HG03442 (cell line): Measurements from ENCODE around the gene GPHA2.

ENCODE experiments used
- ATAC-seq: cut with Tn5 transposase; IDR thresholded peaks from one replicate; pipeline ENCODE4 v1.9.1; 2021; ENCODE audit warnings: mild to moderate bottlenecking, moderate library complexity; ENCODE audit not compliant: unreplicated experiment

The GPHA2 gene

DNA sequence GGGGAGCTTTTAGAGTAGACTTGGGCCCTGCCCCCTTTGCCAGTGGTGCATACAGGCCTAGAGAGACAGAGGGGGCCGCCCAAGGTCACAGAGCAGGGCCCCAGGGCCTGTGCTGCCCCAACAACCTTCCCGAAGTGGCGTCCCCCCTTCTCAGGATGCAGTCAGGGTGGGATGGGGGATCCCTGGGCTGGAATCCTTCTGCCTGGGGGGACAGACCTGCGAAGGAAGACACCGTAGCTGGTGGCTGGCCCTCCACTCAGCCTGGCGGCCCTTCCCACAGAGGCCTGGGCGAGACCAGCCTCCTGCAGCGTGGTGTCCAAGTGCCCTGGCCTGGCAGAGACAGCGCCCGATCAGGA lies 42.9 kb downstream of the GPHA2 start:
- ATAC-seq = no peak

DNA sequence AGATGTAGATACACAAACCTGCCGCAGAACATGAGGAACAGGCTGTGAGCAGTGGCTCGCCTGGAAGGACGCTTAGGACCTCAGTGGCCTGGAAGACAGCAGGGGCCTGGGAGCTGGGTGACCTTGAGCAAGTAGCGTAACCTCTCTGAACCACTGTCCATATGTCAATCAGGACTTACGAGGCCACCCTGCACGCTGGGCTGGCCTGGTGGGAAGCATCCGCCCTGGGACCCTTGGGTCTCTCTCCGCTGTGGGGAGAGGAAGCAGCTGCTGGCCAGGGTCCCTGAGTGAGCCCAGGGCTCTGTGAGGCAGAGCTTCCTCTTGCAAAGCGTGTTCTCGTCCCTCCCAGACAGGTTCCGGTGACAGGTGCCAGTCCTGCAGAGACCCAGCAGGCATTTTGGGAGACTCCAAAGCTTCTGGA lies 43.3 kb downstream of the GPHA2 start:
- ATAC-seq = no peak

DNA sequence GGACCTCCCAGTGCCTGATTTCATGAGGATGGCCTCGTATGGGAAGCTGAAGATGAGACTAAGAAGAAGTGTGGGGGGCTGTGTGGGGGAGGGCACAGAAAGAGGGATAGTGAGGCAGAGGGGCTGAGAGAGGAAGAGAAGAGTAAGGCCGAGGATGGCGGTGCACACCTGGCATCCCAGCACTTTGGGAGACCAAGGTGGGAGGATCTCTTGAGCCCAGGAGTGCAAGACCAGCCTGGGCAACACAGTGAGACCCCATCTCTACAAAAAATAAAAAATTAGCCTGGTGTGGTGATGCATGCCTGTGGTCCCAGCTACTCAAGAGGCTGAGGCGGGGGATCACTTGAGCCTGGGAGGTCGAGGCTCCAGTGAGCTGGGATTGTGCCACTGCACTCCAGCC lies 43.8 kb downstream of the GPHA2 start:
- no peak for ATAC-seq

DNA sequence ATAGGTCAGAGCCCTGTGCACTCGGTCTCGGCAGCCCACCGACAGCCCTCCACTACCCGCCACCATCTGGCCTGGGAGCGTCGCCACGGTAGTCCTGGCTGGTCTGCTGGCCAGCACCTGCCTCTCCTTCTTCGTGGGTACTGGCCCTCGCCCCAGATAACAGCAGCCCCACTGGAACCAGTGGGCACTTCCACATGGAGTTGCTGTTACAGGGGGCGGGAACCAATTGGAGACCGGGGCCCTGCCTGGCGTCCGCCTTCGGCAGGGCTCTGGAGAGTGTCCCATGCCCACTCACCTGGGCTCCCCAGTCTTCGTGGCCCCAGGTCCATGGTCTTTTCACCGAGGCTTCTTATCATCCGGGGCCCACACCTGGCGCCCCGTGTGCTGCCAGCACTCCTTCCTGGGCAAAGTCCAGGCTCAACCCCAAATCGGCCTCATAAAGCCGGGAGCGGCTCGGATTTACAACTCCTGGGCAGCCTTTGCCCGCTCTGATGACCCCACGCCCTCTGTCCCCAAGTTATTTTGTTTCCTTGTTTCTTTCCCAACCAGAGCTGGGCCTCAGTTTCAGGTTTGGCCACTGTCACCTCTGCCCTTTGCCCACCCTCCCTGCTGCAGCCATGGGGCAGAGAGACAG lies 44.4 kb downstream of the GPHA2 start:
- no peak for ATAC-seq

DNA sequence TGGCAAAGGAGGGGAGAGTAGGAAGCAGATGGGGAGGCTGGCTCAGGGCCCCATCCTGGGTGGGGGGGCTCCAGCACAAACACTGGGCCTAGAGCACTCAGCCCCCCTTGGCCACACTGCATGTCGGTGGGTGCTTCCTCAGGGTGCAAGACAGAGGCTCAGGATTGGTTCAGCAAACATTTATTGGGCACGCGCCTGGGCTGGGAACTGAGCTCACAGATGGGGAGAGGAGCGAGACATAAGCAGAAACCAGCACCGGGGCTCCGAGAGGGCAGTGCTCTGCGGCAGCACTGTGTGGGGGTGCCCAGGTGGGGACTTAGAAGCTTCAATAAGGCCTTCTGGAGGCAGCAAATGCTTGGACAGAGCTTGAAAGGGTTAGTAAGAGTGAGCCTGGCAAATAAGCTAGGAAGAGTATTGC lies 45.2 kb downstream of the GPHA2 start:
- no peak for ATAC-seq

DNA sequence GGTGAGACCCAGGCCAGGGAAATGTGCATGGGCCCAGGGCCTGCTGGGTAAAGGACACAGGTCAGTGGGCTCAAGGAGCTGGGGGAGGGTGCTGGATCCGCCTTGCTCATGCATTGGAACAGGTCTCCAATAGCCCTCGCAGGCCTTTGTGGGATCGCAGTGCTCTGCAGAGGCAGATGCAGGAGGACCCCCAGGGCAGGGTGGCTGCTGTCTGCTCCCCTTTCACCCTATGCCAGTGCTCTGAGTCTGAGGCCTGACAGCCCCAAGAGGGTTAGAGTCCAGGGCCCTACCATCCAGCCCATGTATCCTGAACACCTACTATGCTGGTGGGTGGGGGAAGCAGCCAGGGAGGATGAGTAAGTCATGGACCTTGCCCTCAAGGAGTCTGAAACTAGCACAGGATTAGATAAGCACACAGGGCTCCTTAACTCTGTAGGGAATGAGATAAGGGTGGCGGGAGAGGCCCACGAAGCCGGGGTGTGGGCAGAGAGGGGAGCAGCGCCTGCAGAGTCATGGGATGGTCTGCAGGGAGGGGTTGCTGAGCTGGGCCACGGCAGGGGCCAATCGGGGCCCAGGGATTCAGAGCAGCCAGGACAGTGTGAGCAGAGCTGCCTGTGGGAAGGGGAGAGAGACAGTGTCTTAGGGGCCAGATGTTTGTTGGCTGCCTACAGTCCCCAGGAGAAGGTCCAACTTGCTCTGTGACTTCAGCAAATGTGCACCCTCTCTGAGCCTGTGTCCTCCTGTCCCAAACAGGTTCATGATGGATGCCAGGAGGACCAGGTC lies 46.8 kb downstream of the GPHA2 start:
- no peak for ATAC-seq

DNA sequence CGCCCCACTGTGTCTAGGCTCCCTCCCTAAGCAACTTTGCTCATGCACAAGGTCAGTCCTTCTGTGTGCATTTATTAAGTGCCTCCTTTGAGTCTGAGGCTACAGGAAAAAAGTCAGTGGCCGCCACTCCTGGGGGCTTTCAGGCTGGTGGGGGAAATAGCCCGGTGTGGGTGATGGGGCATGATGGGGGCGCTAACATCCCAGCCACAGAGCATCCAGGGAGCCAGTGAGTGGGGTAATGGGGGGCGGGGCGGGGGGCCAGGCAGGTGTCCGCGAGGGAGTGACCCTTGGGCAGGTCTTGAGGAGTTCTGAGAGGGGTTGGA lies 47.3 kb downstream of the GPHA2 start:
- ATAC-seq = no peak

DNA sequence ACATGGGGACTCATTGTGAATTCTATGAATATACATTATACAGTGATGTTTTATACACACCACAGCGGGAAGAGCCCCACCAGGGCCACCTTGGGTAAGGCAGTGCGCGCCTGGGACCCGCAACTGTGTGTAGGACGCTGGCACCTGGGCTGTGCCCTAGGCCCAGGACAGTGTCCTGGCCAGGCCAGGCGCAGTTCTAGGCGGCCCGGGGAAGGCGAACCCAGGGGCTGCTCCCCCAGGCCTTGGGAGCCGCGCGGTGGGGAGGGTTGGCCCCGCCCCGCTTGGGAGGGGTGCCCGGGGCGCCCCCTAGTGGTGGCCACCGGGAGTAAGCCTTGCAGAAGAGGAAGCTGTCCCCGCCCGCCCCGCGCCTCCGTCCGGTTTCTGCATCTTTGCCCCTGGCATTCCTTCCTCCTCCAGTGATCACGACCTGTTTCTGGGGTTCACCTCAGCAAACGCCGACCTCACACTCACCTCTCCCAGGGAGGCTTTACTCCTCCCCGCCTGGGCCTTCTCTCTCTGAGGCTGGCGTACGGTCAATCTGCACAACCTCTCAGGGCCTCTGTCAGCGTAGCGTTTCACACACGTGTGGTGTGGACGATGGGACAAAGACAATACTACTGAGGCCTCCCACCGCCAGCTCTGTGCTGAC lies 47.8 kb downstream of the GPHA2 start:
- ATAC-seq = peak; percentile 53

DNA sequence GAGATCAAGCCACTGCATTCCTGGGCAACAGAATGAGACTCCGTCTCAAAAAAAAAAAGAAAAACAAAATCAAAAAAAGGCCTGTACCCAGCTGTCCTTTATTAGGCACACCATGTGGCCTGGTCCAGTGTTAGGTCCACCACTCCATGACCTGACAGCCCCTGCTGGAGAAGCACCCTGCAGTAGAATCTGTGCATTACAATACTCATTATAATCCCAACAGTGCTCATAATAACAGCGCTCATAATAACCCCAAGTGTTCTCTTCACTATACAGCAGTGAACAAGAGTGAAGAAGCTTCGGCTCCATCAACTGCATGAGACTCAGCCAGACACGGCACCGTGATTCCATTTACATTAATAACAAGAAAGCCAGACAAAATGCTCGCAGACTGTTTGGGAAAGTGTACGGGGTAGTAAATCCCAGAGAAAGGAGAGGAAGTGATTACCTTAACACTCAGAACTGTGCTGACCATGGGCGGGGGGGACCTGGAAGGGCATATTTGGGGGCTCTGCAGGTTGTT lies 48.4 kb downstream of the GPHA2 start:
- ATAC-seq = no peak

DNA sequence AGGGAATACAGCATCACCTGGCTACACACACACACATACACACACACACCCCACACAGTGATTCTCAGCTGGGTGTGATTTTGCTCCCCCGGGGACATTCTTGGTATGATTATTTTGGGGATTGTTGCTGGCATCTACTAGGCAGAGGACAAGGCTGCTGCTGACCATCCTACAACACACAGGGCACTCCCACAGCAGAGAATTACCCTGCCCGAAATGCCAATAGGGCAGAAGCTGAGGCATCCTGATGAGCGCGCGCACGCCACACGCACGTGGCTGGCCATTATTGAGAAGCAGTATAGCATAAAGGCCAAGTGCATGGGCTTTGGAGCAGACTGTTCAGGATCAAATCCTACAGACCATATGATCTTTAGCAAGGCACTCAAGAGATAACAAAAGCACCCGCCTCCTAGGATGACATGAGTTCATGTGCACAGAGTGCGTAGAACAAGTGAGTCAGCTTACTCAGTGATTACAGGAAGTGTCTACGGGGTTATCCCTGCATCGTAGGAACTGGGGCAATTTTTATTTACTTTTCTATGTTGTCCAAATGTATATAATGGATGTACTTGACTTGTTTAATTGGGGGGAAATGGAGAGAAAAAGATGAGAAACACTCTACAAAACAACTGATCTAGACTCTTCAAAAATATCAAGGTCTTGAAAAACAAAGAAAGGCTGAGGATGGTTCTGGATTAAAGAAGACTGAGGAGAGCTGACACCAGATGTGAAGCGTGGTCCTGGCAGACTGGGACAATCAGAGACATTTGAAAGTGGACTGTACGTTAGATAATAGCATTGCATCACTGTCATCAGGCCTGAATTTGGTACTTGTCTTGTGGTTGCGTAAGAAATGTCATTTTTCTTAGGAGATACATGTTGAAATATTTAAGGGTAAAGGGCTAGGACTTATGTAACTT lies 50.1 kb downstream of the GPHA2 start:
- no peak for ATAC-seq
